ENCODE measurements around the gene BOC.

The BOC gene

DNA sequence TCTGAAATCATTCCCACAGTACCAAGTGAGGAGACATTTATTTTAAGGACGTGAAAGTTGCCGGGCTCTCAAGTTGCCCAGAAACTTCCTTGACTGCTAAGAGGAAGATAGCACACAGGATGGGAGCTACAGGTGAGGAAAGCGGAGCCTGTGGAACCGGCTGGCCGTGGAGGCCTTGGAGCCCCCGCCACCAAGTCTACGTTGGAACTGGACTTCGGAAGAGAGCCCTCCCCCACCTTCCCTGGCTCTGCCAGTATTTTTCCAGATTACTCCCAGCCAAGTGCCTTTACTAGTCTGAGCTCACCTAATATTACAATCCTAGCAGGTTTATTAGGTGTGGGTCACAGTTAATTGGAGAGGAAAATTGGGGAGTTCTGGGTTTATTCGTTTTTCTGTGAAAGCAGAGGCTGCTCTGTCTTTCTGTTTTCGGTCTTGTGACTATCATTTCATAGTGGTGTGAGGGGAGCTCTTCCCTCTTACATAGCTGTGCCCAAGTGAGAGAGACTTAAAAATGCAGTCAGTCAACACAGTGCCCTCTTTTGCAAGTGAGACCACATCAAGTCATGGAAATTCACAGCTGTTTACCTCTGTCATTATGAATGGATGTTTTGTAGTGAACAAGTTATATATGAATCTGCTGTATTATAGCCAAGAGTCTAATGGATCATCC is 6.8 kb downstream of the BOC start:
- no peak for DNase-seq (ENCODE audit: low read depth)
- H3K4me3 ChIP-seq (ENCODE audit: low read depth, low read length): no peak overlapping the region
- TF ChIP-seq, protein P1, sequence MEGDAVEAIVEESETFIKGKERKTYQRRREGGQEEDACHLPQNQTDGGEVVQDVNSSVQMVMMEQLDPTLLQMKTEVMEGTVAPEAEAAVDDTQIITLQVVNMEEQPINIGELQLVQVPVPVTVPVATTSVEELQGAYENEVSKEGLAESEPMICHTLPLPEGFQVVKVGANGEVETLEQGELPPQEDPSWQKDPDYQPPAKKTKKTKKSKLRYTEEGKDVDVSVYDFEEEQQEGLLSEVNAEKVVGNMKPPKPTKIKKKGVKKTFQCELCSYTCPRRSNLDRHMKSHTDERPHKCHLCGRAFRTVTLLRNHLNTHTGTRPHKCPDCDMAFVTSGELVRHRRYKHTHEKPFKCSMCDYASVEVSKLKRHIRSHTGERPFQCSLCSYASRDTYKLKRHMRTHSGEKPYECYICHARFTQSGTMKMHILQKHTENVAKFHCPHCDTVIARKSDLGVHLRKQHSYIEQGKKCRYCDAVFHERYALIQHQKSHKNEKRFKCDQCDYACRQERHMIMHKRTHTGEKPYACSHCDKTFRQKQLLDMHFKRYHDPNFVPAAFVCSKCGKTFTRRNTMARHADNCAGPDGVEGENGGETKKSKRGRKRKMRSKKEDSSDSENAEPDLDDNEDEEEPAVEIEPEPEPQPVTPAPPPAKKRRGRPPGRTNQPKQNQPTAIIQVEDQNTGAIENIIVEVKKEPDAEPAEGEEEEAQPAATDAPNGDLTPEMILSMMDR (IDR thresholded peaks at IDR 0.05; ENCODE audit: low read depth, low read length, missing control alignments): no peak

DNA sequence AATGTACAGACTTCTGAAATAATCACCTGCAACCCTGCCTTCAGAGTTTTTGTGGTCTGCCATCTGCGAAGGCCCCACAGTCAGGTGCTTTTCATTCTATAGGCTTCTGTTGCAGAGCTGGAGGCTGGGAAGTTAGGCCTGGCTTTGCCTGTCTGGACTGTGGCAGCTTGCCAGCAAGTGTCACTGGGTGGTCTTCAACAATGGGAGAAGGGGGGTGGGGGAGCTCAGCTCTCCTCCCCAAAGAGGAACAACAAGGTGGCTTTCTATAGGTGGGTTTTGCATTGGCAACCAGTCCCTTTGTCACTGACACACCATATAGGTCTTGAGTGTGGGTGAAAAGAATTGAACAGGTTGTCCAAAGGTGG is 7.3 kb downstream of the BOC start:
- TF ChIP-seq, protein P1 (IDR thresholded peaks at IDR 0.05; ENCODE audit: low read depth, low read length, missing control alignments): no peak
- no peak for DNase-seq (ENCODE audit: low read depth)
- no peak overlapping the region for H3K4me3 ChIP-seq (ENCODE audit: low read depth, low read length)

DNA sequence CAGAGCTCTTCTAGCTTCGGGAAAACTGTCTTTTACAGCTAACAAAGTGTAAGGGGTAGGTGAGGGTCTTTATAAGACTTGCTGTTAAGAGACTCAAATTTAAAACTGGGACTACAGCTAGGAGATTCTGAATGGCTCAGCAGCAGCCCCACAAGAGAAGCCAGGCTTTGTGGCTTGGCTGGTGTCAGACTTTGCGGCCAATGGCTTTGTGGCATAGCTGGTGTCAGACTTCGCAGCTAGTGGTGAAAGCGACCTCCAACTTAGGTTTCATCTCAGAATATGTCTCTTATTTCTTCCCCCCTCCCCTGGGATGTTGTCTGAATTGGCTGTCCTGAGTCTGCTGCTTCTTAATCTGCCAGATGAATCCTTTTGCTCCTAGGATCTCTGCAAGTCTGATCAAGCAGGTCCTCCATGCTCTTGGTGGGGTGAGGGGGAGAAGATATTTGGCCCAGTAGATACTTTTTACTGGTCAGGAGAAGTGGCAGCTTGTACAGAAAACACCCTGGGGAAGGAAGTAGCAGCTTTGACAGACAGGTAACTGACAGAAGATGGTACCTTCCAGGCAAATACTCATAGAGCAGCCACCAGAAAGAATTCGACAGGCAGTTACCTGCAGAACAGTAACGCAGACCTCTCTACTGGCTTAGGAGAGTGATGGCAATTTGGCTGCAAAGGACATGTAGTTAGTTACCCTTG is 8.4 kb downstream of the BOC start:
- DNase-seq (ENCODE audit: low read depth): no peak
- TF ChIP-seq, protein P1 (IDR thresholded peaks at IDR 0.05; ENCODE audit: low read depth, low read length, missing control alignments): no peak
- H3K4me3 ChIP-seq (ENCODE audit: low read depth, low read length): no peak overlapping the region

DNA sequence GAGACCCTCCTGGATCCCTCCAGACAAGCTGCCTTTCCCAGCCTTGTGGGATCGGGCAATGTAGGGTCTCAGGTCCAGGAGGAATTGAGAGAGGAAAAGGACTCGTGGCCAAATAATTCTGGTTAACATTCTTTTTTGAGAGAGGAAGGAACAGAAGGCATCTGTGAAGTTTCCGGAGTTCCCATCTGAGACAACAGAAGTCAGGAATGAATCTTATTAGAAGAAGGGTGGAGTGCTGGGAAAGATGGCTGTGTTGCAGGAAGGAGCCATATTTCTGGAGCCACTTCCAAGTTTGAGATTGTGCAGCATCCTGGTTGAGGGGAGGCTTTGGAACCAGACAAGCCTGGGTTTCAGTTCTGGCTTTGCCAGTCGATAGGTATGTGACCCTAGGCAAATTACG is 9.4 kb downstream of the BOC start:
- no peak for DNase-seq (ENCODE audit: low read depth)
- TF ChIP-seq, protein P1 (IDR thresholded peaks at IDR 0.05; ENCODE audit: low read depth, low read length, missing control alignments): no peak
- no peak overlapping the region for H3K4me3 ChIP-seq (ENCODE audit: low read depth, low read length)

DNA sequence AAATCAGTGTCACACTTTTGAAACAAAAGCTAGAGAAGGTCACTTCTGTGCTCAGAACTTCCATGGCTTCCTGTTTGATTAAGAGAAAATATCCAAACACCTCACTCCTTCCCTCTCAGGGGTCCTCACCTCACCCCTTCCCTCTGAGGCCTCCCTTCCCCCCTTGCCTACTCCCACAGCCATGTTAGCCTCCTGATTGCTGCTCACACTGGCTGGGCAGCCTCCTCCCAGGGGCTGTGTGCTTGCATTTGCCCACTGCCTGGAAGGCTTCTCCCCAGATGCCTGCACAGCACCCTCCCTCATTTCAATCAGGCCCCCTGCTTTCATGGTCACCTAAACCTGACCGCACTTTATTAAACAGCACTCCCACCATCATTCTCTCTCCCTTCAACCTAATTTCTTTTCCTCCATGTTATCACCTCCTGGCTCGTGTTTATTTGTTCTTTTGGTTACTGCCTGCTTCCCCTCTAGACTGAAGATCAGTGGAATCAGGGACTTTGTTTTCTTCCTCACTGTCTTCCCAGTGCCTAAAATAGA is 10.4 kb downstream of the BOC start:
- no peak overlapping the region for H3K4me3 ChIP-seq (ENCODE audit: low read depth, low read length)
- TF ChIP-seq, protein P1 (IDR thresholded peaks at IDR 0.05; ENCODE audit: low read depth, low read length, missing control alignments): no peak
- DNase-seq (ENCODE audit: low read depth): no peak

DNA sequence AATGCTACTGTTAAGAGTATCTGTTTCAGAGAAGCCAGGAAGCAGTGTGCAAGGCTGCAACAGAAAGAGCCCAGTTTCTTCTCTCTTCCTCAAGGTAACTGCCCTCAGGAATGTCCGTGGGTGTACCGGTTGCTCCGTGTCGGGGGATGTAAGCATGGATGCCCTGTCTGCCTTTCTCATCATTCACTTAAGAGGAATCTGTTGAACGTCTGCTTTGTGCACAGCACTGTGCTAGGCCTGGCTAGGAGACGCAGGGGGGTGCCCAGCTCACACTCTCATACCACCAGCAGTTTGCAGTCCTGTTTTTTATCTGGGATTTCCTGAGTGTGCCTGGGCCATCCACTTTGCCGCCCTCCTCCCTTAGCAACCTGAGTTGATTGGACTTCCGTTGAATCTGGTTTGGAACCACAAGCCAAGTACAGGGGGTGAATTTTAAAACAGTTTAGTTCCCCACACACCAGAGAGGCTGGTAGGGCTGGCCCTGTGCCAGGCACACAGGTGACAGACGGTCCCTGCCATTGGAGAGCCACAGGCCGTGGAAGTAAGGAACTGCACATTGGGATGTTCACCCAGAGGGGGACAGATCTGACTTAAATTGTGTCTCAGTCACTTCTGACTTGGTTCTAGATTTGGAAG is 11.2 kb downstream of the BOC start:
- DNase-seq (ENCODE audit: low read depth): no peak
- TF ChIP-seq, protein P1 (IDR thresholded peaks at IDR 0.05; ENCODE audit: low read depth, low read length, missing control alignments): no peak

More for the DNA sequence above, 11.2 kb downstream of the BOC start:
- H3K4me3 ChIP-seq (ENCODE audit: low read depth, low read length): no peak overlapping the region

Data from GM12864 (cell line).